ENCODE results near the gene DYNC1I2.
"Not testable (repeated sequence)": the region's sequence is repeated elsewhere in the genome, so short reads cannot be mapped to it uniquely, and the experiment has no call there.

DYNC1I2 gene

GRCh38 chr2:171772373-171772772, 85.1 kb downstream of the DYNC1I2 start:
- TF ChIP-seq POLR2A (IDR thresholded peaks at IDR 0.05; ENCODE audit: low read depth, low read length) = no peak
- FAIRE-seq (no peak), DNase-seq (ENCODE audit: insufficient read length, low spot score) (no peak)

- DNase-seq (ENCODE audit: insufficient read length, low spot score); FAIRE-seq: not testable (repeated sequence)
These were observed 87.3 kb downstream of the DYNC1I2 start for GRCh38 chr2:171774581-171774980.

GRCh38 chr2:171778515-171778914, 91.2 kb downstream of the DYNC1I2 start:
- FAIRE-seq (no peak), DNase-seq (ENCODE audit: insufficient read length, low spot score) (no peak)
- no peak for TF ChIP-seq POLR2A (IDR thresholded peaks at IDR 0.05; ENCODE audit: low read depth, low read length)

GRCh38 chr2:171785450-171785849, 98.2 kb downstream of the DYNC1I2 start:
- FAIRE-seq = no peak

GRCh38 chr2:171787333-171788072, 100.2 kb downstream of the DYNC1I2 start:
- FAIRE-seq (no peak), DNase-seq (ENCODE audit: insufficient read length, low spot score) (no peak)
- TF ChIP-seq POLR2A (IDR thresholded peaks at IDR 0.05; ENCODE audit: low read depth, low read length) = no peak

More at GRCh38 chr2:171785450-171785849, 98.2 kb downstream of the DYNC1I2 start:
- no peak for TF ChIP-seq POLR2A (IDR thresholded peaks at IDR 0.05; ENCODE audit: low read depth, low read length)
- DNase-seq (ENCODE audit: insufficient read length, low spot score) = no peak

- DNase-seq (ENCODE audit: insufficient read length, low spot score) (no peak), FAIRE-seq (no peak)
- no peak for TF ChIP-seq POLR2A (IDR thresholded peaks at IDR 0.05; ENCODE audit: low read depth, low read length)
These were observed 101.2 kb downstream of the DYNC1I2 start for GRCh38 chr2:171788316-171788993.

GRCh38 chr2:171789956-171790355, 102.7 kb downstream of the DYNC1I2 start:
- DNase-seq (ENCODE audit: insufficient read length, low spot score) = no peak
- TF ChIP-seq POLR2A (IDR thresholded peaks at IDR 0.05; ENCODE audit: low read depth, low read length) = no peak
- FAIRE-seq = no peak

- TF ChIP-seq POLR2A (IDR thresholded peaks at IDR 0.05; ENCODE audit: low read depth, low read length) = no peak
- no peak for DNase-seq (ENCODE audit: insufficient read length, low spot score)
- FAIRE-seq = no peak
These were observed 104.1 kb downstream of the DYNC1I2 start for GRCh38 chr2:171791361-171791760.

- no peak for FAIRE-seq
- TF ChIP-seq POLR2A (IDR thresholded peaks at IDR 0.05; ENCODE audit: low read depth, low read length) = no peak
- no peak for DNase-seq (ENCODE audit: insufficient read length, low spot score)
These were observed 104.9 kb downstream of the DYNC1I2 start for GRCh38 chr2:171792157-171792556.

- TF ChIP-seq POLR2A (IDR thresholded peaks at IDR 0.05; ENCODE audit: low read depth, low read length) = no peak
- no peak for FAIRE-seq
- no peak for DNase-seq (ENCODE audit: insufficient read length, low spot score)
These were observed 105.8 kb downstream of the DYNC1I2 start for GRCh38 chr2:171792886-171793580.

- DNase-seq (ENCODE audit: insufficient read length, low spot score) = no peak
- no peak for FAIRE-seq
- no peak for TF ChIP-seq POLR2A (IDR thresholded peaks at IDR 0.05; ENCODE audit: low read depth, low read length)
These were observed 106.7 kb downstream of the DYNC1I2 start for GRCh38 chr2:171793691-171794678.

- no peak for DNase-seq (ENCODE audit: insufficient read length, low spot score)
- TF ChIP-seq POLR2A (IDR thresholded peaks at IDR 0.05; ENCODE audit: low read depth, low read length) = no peak
- FAIRE-seq = no peak
These were observed 107.6 kb downstream of the DYNC1I2 start for GRCh38 chr2:171794918-171795317.

All from H54 (cell line).